ENCODE data around the gene BEST3.

The BEST3 gene

GRCh38 chr12:69648476-69648875 is 50.6 kb downstream of the BEST3 start:
- no peak overlapping the region for H3K27ac ChIP-seq
- TF ChIP-seq, protein P1, sequence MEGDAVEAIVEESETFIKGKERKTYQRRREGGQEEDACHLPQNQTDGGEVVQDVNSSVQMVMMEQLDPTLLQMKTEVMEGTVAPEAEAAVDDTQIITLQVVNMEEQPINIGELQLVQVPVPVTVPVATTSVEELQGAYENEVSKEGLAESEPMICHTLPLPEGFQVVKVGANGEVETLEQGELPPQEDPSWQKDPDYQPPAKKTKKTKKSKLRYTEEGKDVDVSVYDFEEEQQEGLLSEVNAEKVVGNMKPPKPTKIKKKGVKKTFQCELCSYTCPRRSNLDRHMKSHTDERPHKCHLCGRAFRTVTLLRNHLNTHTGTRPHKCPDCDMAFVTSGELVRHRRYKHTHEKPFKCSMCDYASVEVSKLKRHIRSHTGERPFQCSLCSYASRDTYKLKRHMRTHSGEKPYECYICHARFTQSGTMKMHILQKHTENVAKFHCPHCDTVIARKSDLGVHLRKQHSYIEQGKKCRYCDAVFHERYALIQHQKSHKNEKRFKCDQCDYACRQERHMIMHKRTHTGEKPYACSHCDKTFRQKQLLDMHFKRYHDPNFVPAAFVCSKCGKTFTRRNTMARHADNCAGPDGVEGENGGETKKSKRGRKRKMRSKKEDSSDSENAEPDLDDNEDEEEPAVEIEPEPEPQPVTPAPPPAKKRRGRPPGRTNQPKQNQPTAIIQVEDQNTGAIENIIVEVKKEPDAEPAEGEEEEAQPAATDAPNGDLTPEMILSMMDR (conservative IDR thresholded peaks at IDR 0.05): no peak

GRCh38 chr12:69647178-69647577 is 51.9 kb downstream of the BEST3 start:
- TF ChIP-seq, protein P1 (conservative IDR thresholded peaks at IDR 0.05): no peak
- no peak overlapping the region for H3K27ac ChIP-seq

- no peak overlapping the region for H3K27ac ChIP-seq
- TF ChIP-seq, protein P1 (conservative IDR thresholded peaks at IDR 0.05): no peak
Observed at GRCh38 chr12:69645031-69645430, 54.1 kb downstream of the BEST3 start.

DNA sequence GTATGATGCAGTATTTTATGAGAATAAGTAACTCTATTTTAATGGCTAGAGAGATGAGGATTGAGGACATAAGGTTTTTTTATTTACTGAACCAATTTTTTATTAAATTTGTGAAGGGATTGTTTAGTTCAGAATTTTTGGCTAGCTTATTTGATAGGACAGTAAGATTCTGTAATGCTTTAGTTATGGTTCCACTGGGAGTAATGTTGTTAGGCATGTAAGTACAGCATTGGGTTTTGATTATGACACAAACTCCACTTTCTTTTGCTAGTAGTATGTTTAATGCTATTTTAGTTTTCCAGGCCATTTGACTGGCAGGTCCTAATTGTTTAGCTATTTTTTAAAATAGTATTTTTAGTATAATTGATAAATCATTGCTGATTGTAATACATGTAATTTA is 54.6 kb downstream of the BEST3 start:
- H3K27ac ChIP-seq: no peak overlapping the region
- TF ChIP-seq, protein P1 (conservative IDR thresholded peaks at IDR 0.05): no peak

GRCh38 chr12:69642531-69642930 is 56.6 kb downstream of the BEST3 start:
- TF ChIP-seq, protein P1 (conservative IDR thresholded peaks at IDR 0.05): no peak
- H3K27ac ChIP-seq: no peak overlapping the region

DNA sequence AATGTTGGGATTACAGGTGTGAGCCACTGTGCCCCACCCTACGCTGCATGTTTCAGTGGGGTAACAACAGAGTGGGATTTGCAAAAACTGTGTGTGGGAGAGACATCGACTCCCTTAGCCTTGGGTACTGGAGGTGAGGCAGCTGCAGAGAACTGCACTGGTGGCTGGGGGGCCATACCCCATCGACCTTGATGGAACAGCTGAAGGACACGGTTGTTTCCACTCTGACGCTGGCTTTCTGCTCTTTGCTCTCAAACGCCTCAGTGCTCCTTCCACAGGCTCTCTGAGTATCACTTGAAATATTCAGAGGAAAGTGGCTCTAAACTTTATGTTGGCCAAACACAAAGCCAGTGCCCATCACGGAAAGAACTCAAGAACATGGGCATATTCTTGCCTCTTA is 57.6 kb downstream of the BEST3 start:
- TF ChIP-seq, protein P1 (conservative IDR thresholded peaks at IDR 0.05): no peak
- H3K27ac ChIP-seq: no peak overlapping the region

DNA sequence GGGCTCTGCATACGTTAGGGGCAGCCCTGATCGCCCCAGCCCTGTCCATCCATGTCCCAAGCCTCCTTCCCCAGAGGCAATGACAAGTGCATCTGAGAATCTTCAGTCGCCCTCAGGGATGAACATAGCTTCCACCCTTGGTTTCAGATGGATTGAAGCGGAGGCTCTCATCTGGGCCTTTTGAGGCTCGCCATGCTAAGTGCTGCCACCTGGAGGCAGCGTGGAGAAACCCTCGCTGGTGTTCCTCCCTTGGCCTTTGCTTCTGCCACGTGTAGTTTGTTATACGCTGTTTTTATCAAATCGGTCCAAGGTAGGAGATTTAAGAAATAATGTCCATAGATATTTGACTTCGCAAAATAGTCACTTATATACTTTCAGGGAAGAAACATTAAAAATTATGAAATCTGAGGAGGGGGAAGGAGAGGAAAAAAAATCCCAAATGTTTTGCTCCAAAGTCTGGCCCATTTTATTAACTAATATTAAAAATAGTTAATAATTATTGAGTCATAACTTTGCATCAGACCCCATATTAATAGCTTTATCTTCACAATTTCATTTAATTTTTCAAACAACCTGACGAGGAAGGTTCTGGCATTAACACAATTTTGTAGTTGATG is 59.6 kb downstream of the BEST3 start:
- H3K27ac ChIP-seq: no peak overlapping the region
- TF ChIP-seq, protein P1 (conservative IDR thresholded peaks at IDR 0.05): peak; percentile 93
